HG03025 (cell line): Measurements from ENCODE around the gene DEFB132.
"Not testable (repeated sequence)": the region's sequence is repeated elsewhere in the genome, so short reads cannot be mapped to it uniquely, and the experiment has no call there.

Source experiments
- ATAC-seq: cut with Tn5 transposase; IDR thresholded peaks from one replicate; pipeline ENCODE4 v1.9.1; 2021; ENCODE audit warnings: mild to moderate bottlenecking, moderate library complexity; ENCODE audit not compliant: unreplicated experiment, low FRiP score

Gene DEFB132, protein sequence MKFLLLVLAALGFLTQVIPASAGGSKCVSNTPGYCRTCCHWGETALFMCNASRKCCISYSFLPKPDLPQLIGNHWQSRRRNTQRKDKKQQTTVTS

DNA sequence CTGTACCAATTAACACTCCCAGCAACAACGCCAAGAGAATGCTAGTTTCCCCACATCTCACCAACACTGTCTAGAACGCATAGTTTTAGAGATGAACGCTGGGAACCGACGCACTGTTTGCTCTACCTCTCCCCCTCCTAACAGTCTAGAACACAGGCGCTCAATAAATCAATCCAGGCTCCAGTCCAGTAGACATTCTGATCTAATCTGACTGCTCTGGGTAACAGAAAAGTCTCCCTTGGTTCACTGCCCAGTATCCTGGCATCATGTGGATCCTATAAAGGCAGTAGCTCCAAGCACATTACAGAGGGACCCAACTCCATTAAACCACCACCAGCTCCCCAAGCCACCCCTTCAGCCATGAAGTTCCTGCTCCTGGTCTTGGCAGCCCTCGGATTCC, at the start of gene DEFB132:
TSS of gene DEFB132 (plus strand) at position 306 of the 400 bp plus-strand sequence. CDS start at position 361, 55 bp downstream.
- no peak for ATAC-seq

DNA sequence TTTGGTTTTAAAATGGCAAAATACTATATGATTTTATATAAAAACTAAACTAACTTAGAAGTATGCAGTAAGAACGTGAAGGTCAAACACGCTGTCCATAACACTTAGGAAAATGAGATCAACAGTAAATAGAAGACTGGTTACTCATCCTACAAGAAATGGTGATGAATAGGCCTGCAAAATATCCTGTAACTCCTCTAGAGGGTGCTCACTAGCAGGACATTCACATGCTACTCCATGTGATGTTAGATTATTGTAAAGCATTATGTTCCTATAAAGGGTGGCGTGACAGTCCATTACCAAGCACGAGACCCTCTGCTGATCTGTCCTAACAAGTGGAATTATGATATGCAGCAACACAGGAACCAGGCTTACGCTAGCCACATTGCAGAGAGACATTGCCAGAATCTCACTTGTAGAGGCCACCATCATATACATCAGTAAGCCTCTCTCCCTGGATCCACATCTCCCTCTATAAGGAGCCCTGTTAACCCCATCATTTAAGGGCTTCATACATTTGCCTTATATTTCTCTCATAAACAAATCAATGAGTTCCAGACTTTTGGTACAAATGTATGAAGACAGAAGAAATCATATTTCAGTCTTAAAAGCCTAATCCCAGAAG, 48.5 kb upstream of the DEFB132 start:
- no peak for ATAC-seq

DNA sequence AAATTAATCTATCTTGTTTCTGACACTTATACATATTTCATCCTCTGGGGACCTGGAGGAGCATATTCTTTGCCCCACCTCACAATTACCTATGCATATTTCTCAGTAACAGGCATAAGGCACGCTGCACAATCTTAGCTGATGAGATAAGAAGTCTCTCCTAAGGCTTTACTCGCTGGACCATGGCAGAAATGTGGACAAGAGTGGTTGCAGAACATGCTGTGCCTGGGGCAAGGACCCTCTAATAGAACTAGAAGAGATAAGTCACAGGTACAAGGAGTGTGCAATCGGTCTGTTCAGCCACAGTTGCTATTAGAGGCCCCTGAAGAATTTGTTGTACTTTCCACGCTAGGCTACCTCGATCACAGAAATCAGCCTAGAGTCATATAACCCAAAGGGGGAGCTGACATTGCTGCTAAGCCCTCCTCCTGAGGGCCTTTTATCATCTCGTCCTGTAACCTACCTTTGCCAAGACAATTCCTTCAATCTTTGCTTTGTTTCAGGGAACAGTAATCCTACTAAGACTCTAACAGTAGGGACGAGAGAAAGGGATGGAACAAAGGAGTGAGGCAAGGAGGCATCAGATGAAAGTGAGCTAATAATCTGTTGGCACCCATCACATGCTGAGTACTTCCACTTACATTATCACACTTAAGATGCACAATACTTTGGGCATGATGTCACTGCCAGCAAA, 46.6 kb upstream of the DEFB132 start:
- ATAC-seq = no peak

DNA sequence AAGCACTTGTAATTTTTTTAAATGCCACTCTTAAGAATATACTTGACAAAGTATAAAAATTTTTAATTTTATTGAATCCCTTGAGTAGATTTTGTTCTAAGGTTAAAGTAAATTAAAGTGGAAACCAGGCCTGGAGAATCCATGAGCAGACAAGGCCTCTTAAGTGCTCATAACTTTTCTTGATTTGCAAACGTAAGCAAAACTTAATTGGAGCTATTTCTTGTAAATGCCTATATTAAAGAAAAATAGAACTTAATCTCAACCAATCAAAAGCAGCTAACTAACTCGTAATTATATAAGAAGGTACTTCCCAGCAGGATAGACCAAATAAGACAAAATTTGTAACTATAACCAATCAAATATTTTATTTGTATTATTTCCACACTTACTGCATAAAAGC, 43.1 kb upstream of the DEFB132 start:
- no peak for ATAC-seq

DNA sequence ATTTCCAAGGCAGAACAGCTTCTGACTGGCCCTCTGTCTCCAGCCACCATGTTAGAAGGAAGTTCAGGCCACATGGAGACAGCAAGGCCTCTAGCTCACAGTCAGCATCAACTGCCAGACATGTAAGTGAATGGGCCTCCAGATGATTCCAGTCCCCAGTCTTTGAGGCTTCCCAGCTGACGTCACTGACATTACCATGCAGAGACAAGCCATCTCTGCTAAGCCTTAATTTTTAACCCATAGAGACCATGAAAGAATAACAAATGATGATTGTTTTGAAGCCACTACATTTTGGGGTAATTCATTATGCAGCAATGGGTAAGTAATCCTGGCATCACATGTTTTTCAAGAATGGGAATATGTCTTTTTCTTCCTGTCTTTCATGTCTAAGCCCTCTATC, 41.7 kb upstream of the DEFB132 start:
- no peak for ATAC-seq

DNA sequence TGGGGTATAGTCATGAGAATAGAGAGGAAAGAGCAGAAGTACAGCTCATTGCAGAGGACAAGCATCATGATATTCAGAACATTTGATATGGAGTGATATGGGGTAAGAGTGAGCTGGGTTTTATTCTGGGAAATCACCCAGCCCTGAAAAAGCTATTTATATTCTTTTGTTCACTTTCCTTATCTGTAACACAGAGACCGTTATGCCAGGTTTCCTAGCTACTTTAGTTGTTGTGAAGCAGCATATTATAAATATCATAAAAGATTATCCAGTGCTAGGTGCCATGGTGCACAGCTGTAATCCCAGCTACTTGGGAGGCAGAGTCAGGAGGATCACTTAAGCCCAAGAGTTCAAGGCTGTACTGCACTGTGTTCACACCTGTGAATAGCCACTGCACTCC, 40.3 kb upstream of the DEFB132 start:
- no peak for ATAC-seq

DNA sequence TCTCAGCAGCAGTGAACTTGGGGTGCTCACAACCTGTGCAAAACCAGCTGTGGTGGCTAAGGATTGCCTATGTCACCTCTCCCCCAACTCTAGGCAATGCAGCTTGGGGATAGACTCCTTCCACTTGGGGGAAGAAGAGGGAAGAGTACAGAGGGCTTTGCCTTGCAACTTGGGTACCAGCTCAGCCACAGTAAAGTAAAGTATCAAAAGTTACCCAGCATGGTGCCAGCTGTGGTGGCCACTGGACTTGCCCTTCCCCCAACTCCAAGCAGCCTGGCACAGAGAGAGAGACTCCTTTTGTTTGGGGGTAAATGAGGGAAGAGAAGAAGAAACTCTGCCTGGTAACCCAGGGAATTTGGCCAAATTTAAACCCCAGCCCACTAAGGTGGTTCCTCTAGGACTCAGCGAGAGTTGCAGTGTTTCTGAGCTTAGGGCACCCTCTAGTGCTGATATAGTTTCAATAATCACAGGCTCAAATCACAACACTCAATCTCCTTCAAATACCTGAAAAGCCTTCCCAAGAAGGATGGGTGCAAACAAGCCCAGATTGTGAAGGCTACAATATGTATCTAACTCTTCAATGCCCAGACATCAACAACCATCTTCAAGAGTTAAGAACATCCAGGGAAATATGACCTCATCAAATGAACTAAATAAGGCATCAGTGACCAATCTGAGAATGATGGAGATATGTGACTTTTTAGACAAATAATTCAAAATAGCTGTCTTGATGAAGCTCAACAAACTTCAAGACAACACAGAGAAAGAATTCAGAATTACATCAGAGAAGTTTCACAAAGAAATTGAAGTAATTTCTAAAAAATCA, 38.0 kb upstream of the DEFB132 start:
- ATAC-seq = no peak

DNA sequence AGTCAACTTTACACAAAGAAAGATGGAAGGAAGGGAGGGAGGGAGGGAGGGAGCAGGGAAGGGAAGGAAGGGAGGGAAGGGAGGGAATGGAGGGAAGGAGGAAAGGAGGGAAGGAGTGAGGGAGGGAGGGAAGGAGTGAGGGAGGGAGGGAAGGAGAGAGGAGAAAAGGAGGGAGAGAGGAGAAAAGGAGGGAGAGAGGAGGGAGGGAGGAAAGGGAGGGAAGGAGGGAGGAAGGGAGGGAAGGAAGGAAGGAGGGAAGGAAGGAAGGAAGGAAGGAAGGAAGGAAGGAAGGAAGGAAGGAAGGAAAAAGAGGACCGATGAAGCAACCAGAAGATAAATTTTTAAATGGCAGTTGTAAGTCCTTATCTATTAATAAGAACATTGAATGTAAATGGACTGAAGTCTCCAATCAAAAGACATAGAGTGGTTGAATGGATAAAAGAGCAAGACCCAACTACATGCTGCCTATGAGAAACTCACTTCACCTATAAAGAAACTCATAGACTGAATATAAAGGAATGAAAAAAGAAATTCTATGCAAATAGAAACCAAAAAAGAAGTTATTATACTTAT, 36.2 kb upstream of the DEFB132 start:
- ATAC-seq = no peak

DNA sequence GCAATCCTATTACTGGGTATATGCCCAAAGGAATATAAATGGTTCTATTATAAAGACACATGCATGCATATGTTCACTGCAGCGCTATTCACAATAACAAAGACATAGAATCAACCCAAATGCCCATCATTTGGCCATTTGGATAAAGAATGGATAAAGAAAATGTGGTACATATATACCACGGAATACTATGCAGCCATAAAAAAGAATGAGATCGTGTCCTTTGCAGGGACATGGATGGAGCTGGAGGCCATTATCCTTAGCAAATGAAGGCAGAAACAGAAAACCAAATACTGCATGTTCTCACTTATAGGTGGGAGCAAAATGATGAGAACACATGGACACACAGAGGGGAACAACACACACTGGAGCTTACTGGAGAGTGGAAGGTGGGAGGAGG, 31.6 kb upstream of the DEFB132 start:
- ATAC-seq = not testable (repeated sequence)

DNA sequence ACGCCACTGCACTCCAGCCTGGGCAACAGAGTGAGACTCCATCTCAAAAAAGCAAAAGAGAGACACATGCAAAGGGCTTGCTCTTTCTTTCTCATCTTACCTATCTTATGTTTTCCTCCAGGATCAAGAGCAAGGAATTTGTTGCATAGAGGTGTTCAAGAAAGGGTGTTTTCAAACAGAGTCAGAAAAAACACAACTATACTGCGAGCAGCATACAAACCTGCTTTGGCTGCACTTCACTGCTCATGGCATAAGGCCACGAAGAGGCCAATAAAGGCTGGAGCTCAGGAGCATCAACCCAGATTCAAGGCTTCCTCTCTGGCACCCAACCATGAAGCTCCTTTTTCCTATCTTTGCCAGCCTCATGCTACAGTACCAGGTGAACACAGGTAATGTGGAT, 30.6 kb upstream of the DEFB132 start, which contains the start of gene DEFB129:
TSS of gene DEFB129 (plus strand) at position 301 of the 400 bp plus-strand sequence. CDS start at position 332, 31 bp downstream.
- ATAC-seq = no peak

DNA sequence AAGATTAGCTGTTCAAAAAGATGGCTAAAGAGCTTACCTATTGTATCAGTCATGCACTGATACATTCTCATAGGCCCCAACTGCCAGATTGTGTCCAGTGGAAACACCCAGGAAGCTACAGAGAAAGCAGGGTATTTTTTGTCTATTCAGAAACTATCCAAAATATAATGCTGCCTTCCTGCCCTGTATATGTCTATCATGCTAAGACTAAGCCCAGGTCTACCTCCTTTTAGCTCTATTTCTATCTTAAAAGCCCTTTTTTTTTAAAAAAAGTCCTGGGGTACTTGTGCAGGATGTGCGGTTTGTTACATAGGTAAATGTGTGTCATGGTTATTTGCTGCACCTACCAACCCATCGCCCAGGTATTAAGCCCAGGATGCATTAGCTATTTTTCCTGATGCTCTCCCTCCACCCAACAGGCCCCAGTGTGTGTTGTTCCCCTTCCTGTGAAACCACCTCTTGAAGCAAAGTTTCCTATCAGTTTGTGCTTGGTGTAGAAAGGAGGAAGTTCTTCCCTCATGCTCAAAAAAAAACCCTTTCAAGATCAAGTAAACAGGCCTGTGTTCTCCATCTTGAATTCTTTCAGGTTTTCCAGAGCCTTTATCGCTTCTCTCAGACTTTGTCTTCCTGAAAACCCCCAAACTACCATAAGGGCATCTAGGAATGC, 30.0 kb upstream of the DEFB132 start:
- no peak for ATAC-seq

DNA sequence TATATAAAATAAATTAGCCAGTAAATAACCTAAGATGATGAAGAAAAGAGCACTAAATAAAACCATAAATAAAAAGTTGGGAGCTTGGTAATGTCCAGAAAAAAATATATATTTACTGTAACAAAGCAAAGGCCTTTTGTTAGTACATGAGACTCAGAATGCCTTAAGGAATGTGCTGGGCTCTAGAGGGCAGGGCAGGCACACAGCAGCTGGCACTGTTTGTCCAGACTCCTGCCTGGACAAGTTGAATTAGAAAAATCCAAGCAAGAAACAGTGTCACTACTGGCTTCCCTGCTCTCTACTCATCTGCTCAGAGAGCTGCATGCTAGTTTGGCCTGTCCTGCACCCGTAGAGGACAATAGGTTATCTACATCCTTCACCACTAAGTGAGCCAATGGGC, 21.6 kb upstream of the DEFB132 start:
- ATAC-seq = no peak

DNA sequence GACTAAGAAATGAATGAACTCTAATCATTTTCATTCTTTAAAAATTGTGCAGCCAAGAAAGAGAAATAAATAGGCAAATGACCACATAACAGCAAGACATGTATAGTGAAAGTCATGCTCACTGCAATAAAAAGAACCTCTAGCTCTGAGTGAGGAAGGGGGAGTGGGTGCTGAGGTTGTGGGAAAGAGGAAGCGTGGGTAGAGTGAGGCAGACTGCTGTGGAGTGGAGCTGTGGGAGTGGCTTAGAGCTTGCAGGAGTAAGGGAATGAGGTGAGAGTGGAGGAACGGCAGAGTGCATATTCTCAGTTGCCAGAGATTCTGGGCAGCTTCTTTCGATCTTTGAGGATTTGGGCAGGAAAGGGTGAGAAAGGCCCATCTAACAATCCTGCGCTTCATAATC, 20.0 kb upstream of the DEFB132 start:
- ATAC-seq = no peak

DNA sequence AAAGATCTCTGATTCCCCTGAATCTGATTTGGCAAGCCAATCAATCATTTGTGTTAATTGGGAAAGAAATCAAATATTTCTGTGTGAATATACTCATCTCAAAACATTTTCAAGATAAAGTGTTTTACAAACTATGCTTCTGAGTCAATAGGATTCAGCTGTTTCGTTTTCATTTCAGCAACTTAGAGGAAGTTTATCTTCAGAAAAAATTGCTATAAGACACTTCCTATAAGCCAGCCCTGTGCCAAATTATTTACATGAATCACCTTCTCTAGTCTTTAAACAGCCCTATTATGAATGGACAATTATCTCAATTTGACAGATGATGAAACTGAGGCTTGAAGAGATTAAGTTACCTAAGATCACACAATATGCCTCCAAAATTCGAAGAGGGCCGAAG, 19.6 kb upstream of the DEFB132 start:
- no peak for ATAC-seq

DNA sequence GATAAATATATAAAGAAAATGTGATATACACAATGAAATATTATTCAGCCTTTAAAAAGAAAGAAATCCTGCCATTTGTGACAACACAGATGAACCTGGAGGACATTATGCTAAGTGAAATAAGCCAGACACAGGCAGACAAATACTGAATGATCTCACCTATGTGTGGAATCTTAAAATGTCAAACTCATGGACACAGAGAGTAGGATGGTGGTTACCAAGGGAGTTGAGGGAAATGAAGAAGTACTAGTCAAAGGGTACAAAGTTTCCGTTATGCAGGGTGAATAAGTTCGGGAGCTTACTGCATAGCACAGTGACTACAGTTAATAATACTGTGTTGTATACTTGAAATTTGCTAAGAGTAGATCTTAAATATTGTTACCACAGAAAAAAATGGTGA, 14.6 kb upstream of the DEFB132 start:
- no peak for ATAC-seq

DNA sequence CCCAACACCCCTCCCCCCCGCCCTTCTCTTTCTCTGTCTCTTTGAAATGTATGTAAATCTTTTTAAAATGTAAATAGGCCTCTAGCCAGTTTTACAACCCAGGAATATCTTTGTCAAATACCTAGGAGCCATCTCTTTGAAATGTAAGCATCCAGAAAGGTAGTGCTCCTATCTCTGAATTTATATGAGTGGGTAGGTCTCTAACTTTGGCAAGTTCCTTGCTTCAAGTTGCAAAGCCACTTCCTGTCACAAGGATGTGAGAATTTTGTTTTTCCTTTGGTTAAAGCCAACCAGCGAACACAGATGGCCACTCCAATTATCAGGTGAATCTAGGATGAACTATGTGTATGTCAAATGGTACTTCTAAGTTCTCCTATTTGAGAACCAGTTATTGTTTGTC, 6.2 kb upstream of the DEFB132 start:
- no peak for ATAC-seq

DNA sequence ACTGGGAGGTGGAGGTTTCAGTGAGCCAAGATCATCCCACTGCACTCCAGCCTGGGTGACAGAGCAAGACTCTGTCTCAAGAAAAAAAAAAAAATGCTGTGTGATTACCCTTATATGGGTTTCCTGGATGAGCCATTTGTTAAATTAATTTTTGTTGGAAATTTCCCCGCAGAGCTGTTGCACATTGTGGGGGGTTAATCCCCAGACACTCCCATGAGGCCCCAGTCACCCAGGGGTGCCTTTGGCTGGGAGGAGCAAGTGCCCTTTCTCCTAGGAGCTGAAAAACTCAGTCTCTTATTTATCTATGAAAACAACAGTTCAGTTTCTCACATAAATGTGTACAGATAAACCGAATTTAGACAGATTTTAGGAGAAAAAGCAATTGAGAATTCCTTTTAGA, 4.7 kb upstream of the DEFB132 start:
- ATAC-seq = no peak

DNA sequence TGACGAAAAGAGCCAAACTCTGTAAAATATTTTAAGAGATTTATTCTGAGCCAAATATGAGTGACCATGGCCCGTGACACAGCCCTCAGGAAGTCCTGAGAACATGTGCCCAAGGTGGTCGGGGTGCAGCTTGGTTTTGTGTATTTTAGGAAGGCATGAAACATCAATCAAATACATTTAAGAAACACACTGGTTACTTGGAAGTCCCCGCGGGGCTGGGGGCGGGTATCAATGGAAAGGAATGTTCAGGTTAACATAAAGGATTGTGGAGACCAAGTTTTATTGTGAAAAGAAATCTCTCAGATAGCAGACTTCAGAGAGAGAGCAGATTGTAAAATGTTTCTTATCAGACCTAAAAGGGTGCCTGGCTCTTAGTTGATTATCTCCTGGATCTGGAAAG, 4.1 kb upstream of the DEFB132 start:
- not testable (repeated sequence) for ATAC-seq

DNA sequence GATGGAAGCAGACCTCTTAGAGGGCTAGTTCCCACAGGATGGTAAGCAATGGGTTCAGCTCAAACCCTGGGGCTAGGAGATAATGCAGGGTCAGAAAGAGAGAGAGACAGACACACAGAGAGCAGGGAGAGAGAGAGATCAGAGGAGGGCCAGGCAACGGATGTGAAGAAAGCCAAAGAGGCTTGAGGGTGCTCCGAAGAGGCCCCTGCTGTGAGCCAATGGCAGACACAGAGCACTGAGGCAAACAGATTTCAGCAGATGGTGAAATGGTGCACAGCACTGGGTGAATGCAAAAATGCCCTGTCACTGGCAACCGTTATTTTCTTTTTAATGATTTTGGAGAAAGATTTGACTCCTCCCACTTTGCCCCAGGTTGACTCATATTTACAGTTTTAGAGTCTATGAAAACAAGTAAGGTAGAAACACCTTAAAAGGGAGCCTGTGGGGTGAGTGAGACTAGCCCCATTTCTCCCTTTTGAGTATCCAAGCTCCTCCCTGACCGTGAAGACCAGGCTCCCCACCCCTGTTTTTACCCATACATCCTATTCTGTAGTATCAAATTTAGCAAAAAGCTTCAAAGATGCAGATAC, 840 bp downstream of the DEFB132 start:
- ATAC-seq = no peak

DNA sequence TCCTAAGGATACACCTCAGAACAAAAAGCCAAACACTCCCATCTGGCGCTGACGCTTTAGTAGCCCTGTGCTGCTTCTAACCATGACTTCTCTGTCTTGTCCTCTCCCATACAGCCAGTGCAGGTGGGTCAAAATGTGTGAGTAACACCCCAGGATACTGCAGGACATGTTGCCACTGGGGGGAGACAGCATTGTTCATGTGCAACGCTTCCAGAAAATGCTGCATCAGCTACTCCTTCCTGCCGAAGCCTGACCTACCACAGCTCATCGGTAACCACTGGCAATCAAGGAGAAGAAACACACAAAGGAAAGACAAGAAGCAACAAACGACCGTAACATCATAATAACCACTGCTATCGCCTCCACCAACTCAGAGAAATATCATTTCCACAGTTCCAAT, 1.4 kb downstream of the DEFB132 start:
- ATAC-seq = no peak
